ENCODE data around the gene DPYSL5. TPM values are rescaled to one million over a fixed set of nuclear protein-coding genes. Genes with fewer than 3 reads are reported as not detected.

Gene DPYSL5
- total RNA-seq, 1 donor = not detected

- no peak for TF ChIP-seq CTCF (IDR thresholded peaks at IDR 0.05; ENCODE audit: insufficient read depth, low read depth, low read length)
- H3K4me3 ChIP-seq (ENCODE audit: low read depth, low read length) = peak within 1 kb of the TSS; percentile 79
- DNase-seq (ENCODE audit: low read depth) = peak; percentile 60
Observed at GRCh38 chr2:26970244-26970927, 122.5 kb downstream of the DPYSL5 start, which contains the start of gene MAPRE3. MAPRE3 (plus strand) TSS chr2:26970637; CDS start chr2:27022219, 51,582 bp downstream.

- H3K4me3 ChIP-seq (ENCODE audit: low read depth, low read length) = peak overlapping the region; percentile 79
- no peak for TF ChIP-seq CTCF (IDR thresholded peaks at IDR 0.05; ENCODE audit: insufficient read depth, low read depth, low read length)
- DNase-seq (ENCODE audit: low read depth) = peak; percentile 25
Observed at GRCh38 chr2:26970928-26971627, 123.1 kb downstream of the DPYSL5 start.

GRCh38 chr2:26971911-26972786, 124.2 kb downstream of the DPYSL5 start:
- no peak overlapping the region for H3K4me3 ChIP-seq (ENCODE audit: low read depth, low read length)
- DNase-seq (ENCODE audit: low read depth) = no peak

GRCh38 chr2:26974352-26974751, 126.4 kb downstream of the DPYSL5 start:
- no peak overlapping the region for H3K4me3 ChIP-seq (ENCODE audit: low read depth, low read length)
- no peak for DNase-seq (ENCODE audit: low read depth)
- no peak for TF ChIP-seq CTCF (IDR thresholded peaks at IDR 0.05; ENCODE audit: insufficient read depth, low read depth, low read length)

More at GRCh38 chr2:26971911-26972786, 124.2 kb downstream of the DPYSL5 start:
- no peak for TF ChIP-seq CTCF (IDR thresholded peaks at IDR 0.05; ENCODE audit: insufficient read depth, low read depth, low read length)

GRCh38 chr2:26975102-26975501, 127.2 kb downstream of the DPYSL5 start:
- no peak for DNase-seq (ENCODE audit: low read depth)
- H3K4me3 ChIP-seq (ENCODE audit: low read depth, low read length) = no peak overlapping the region
- TF ChIP-seq CTCF (IDR thresholded peaks at IDR 0.05; ENCODE audit: insufficient read depth, low read depth, low read length) = no peak

- no peak for DNase-seq (ENCODE audit: low read depth)
- no peak for TF ChIP-seq CTCF (IDR thresholded peaks at IDR 0.05; ENCODE audit: insufficient read depth, low read depth, low read length)
- no peak overlapping the region for H3K4me3 ChIP-seq (ENCODE audit: low read depth, low read length)
Observed at GRCh38 chr2:26975656-26976055, 127.7 kb downstream of the DPYSL5 start.

All from fibroblast of villous mesenchyme (primary cell).